GM19467 (cell line): Measurements from ENCODE around the gene CXCL5.
"Not testable (repeated sequence)": the region's sequence is repeated elsewhere in the genome, so short reads cannot be mapped to it uniquely, and the experiment has no call there.

ENCODE experiments used
- ATAC-seq: cut with Tn5 transposase; IDR thresholded peaks from one replicate; pipeline ENCODE4 v1.9.1; 2021; ENCODE audit warnings: mild to moderate bottlenecking, moderate library complexity; ENCODE audit not compliant: unreplicated experiment

Gene CXCL5

DNA sequence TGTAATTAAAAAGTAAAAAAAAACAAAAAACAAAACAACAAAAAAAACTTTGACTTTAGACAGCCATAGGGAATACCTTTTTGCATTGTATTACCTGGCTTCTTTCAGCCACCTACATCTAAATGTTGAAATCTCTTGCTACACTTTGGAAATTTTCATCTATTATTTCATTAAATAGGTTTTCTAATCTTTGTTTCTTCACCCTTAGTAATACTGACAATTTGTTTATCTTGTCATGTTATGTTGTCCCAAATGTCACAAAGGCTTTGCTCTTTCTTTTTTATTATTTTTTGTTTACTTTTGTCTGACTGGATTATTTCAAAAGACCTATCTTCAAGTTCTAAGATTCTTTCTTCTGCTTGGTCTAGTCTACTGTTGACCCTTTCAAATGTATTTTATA is 24.1 kb downstream of the CXCL5 start:
- no peak for ATAC-seq

DNA sequence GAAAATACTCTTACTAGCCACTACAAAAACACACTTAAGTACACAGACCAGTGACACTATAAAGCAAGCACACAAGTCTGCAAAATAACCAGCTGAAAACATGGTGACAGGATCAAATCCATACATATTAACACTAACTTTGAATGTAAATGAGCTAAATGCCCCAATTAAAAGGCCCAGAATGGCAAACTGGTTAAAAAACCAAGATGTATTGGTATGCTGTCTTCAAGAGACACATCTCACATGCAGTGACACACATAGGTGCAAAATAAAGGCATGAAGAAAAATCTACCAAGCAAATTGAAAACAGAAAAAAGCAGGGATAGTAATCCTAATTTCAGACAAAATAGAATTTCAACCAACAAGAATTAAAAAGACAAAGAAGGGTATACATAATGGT is 27.5 kb downstream of the CXCL5 start:
- no peak for ATAC-seq

DNA sequence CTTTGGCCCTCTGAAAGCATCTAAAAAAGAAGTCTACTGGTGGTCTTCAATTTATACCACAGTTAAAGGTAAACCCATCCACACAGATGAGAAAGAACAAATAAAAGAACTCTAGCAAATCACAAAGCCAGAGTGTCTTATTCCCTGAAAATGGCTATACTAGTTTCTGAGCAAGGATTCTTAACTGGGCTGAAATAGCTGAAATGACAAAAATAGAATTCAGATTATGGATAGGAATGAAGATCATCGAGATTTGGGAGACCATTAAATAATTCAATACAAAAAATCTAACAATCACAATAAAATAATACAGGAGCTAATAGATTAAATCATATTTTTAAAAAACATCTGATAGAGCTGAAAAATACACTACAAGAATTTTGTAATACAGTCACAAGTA is 28.5 kb downstream of the CXCL5 start:
- ATAC-seq = no peak

DNA sequence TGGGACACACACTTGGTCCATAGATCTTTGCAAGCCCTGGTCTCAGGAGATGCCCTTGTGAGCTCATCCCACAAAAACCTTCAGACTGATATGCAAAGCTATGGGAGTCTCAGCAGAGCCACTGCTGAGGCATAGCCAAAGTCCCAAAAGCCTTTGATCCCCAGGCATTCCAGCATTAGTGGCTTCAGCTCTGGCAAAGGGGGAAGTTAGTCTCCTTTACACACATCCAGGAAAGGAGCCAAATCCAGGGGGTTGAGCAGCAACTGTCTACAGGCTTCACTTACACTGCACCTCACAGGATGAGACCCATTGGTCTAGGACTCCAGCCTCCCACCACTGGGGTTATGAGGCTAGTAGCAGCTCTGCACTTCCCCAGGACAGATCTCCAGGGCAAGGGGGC is 30.6 kb downstream of the CXCL5 start:
- ATAC-seq = no peak

DNA sequence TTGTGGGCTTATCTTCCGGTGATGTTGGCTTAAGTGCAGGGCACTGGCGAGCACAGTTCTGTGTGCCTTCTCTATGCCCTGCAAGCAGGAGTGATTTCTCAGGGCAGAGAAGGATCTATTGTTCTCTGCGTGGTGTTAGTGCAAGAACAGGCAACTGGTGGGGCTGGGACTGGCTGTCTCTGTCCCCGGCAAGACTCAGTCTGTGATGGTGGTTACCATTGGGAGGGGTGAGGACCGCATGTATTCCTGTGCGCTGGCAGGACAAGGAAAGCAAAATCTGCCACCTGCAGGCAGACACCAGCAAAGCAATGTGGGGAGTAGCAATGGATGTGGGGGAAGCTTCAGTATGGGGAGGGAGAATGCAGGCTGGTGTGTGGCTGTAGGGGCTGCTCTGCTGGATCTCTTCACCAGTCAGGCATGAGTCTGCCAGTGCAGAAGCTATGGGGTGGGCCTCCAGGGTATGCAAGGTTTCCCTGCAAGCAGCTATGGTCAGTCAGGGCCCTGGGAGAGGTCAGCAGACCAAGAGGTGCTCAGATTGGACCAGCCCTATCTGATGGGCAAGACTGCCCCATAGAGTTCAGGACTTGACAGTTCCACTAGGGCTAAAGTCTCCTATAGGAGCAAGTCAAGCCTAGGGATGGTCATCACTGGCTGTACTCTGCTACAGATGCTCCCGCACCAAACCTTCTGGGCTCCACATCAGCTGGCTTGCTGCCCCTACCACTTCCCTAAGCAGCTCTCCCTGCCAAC is 33.4 kb downstream of the CXCL5 start:
- no peak for ATAC-seq

DNA sequence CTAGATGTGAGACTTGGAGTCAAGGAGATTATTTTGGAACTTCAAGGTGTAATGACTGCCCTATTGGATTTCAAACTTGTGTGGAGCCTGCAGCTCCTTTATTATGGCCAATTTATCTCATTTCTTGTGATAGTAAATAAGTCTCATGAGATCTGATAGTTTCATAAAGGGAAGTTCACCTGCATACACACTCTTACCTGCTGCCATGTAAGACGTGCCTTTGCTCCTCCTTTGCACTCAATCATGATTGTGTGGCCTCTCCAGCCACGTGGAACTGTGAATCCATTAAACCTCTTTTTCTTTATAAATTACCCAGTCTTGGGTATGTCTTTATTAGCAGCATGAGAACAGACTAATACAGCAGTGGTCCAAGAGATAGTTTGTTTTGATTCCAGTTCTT is 35.8 kb downstream of the CXCL5 start:
- ATAC-seq = no peak

DNA sequence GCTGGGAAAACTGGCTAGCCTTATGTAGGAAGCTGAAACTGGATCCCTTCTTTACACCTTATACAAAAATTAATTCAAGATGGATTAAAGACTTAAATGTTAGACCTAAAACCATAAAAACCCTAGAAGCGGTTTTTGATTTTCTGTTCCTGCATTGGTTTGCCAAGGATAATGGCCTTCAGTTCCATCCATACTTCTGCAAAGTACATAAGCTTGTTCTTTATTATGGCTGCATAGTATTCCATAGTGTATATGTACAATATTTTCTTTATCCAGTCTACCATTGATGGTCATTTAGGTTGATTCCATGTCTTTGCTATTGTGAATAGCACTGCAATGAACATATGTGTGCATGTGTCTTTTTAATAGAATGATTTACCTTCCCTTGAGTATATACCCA is 39.4 kb downstream of the CXCL5 start:
- ATAC-seq = not testable (repeated sequence)

DNA sequence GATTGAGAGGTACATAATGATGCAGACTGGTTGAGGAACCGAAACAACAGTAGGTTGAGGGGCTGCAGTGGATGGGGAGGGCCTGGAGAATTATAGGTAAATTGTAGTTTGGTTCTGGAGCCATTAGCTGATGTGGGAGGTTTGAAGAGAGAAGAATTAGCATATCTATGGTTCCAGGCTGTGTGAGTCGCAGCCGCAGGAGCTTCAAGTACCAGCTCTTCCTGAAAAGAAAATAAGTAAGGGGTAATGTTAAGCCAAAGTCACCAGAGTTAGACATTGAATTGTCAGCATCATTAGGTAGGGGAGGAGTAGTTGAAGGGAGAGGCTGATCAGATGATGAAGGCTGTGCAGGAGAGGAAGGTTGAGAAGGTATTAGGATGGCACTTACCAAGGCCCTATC is 46.1 kb downstream of the CXCL5 start:
- no peak for ATAC-seq

DNA sequence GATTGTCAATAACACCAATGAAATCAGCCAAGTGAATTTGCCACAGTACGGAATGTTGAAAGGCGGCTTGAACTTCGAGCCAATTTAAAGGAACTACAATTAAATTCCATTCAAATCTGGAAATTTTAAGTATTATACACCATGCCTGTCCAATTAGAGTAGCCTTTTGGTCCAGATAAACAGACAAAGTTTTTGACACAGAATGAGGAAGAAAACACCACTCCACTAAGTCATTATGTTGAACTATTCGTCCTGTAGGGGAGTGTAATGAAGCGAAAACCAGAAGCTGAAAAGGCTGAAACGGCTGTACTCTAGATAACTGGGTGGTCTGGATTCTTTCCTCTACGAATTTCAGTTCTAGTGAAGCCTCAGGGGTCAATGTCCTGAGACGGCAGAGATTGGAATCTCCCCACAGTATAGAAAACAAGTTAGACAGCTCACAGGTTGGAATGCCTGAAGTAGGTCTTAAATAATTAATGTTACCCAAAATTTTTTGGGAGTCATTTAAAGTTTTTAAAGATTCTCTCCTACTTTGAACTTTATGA is 48.0 kb downstream of the CXCL5 start:
- not testable (repeated sequence) for ATAC-seq

DNA sequence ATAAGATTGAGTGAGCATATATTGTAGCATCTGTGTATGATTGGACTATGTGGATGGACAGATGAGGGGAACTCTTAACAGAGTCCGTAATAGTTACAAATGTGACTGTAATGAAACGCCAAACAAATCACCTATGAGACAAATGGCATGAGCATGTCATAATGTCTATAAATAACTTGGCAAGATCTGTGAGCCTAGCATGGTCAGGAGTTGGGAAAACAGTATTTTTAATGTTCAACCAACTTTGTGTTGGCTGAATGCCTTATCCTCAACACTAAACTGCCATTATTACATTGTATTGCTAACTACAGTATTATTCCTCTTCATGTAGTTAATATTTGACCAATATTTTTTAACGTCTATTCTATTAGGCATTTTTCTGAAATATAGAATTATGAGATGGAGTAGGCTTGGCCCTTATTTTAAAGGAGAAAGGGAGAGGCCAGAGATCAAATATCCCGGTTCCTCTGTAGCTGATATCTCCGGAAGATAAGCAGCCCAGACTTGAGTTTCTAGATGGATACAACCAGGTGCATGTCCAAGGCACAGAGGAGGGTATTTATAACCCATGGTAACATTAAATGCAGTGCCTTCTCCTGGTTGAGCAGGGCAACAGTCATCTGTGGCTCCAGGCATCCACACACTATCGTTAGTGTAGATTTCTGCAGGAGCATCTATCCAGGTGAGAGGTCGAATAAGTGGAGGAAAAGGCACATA is 49.3 kb downstream of the CXCL5 start:
- ATAC-seq = no peak

DNA sequence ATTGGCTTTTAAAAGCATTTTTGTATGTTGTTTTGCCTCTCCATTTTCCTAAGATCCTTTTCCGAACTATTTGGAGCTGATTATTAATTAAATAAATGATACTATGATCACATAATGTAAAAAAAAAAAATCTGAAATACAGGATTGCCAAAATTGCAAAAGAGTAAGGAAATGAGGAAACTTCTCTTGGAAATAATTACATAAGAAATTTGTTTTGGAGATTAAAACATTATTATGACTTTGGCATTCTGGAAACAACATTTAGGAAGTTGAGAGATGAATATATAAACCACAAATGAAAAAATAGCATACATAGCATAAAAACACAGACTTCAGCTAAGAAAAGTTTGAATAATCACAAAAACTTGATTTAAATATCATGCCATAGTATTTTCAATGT is 50.2 kb downstream of the CXCL5 start:
- ATAC-seq = no peak

DNA sequence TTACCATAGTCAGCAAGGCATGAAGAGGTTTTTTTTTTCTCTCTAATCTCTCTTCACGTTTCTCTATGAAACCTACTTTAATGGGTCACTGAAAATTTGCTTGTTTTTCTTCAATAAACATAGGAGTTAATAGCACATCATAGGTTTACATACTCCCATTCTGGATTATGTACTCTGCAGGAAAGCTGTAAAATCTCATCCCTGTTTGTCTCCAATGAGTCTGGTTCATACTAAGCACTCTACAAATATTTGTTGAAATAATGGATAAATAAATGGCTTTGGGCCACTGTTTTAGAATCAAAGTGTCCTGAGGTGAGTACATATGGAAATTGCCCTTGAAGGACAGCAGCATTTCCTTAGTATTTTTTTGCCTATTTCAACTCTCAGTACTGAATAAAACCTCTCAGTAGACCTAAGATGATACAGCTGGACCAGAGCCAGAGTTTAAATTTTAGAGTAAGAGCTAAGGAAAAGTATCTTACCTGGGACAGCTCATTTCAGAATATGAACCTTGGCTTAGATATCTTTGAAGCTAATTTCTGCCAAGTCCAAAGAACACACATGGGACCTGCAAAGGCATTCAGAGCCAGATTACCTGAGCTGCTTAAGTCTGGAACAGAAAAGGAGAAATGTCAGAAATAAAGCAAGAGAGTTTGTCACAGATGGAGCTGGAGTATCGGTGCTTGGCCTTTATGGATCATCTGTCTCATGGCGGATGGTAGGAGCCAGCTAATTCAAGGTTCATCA is 51.1 kb downstream of the CXCL5 start:
- ATAC-seq = no peak

DNA sequence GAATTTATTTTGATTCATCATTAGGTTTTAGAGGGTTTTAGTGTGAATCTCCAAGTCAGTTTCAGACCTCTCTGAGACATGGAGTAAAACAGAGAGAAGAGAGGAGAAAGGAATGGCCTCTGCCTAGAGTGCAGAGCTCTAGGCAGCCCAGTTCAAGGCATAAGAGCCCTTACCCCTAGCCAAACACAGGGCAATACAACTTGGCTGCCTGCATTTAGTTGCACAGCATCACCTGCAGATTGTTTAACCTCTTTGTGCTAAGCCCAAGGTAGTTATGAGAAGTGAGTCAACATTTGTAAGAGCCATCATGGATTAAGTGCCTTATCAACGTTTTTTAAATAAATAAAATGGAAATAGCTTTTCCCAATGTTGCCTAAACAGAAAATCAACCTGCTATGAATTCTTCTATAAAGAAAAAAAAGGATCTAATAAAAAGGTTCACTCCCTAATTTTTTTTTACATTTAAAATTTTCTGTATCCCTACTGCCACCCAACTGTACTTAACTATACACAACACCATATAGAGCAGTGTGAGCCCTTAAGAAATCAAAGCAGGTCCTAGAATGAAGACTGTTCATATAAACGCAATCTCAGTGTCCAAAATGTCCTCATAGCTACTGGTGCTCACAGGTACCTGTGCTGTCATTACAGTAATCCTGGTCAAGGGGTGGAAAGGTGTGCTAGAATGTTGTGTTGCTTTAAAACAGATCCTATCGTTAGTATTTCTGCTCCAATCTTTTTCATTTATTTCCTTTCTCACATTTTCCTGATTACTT is 52.6 kb downstream of the CXCL5 start:
- ATAC-seq = no peak
